IPS-11a (cell line): ENCODE results near the gene TPK1.
"Not testable (repeated sequence)": the region's sequence is repeated elsewhere in the genome, so short reads cannot be mapped to it uniquely, and the experiment has no call there.

Experiments used
- H3K4me3 ChIP-seq: one replicate; pipeline ENCODE4 v1.5.1; 2013; ENCODE audit warnings: low read depth, low read length, control low read depth

The TPK1 gene

GRCh38 chr7:144641389-144642044 is 194.3 kb downstream of the TPK1 start:
- H3K4me3 ChIP-seq: no peak overlapping the region

DNA sequence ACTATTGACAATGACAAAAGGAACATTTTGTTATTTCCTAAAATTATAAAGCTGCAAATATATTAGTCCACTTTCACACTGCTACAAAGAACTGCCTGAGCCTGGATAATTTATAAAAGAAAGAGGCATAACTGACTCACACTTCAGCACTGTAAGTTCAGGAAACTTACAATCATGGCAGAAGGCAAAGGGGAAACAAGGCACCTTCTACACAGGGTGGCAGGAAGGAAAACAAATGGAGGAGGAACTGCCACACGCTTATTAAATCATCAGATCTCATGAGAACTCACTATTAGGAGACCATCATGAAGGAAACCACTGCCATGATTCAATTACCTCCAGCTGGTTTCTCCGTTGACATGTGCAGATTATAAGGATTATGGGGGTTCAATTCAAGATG is 203.1 kb downstream of the TPK1 start:
- H3K4me3 ChIP-seq: no peak overlapping the region

DNA sequence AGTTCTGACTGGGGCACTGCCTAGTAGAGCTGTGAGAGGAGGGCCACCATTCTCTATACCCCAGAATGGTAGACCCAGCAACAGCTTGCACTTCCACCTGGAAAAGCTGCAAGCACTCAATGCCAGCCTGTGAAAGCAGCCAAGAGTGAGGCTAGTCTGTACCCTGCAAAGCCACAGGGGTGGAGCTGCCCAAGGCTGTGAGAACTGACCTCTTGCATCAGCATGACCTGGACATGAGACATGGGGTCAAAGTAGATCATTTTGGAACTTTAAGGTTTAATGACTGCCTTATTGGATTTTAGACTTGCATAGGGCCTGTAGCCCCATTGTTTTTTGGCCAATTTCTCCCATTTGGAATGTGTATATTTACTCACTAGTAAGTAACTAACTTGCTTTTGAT is 206.3 kb downstream of the TPK1 start:
- H3K4me3 ChIP-seq: no peak overlapping the region

DNA sequence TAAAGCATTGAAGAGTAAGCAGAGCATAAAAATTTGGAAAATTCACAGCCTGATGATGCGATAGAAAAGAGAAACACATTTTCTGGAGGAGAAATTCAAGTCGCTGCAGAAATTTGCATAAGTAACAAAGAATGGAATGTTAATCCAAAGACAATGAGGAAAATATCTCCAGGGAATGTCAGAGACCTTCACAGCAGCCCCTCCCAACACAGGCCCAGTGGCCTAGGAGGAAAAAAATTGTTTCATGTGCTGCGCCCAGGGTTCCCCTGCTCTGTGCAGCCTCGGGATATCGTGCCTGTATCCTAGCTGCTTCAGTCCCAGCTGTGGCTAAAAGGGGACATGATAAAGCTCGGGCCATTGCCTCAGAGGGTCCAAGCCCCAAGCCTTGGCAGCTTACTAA is 206.8 kb downstream of the TPK1 start:
- no peak overlapping the region for H3K4me3 ChIP-seq

- H3K4me3 ChIP-seq: no peak overlapping the region
Observed at GRCh38 chr7:144628176-144628575, 207.7 kb downstream of the TPK1 start.

DNA sequence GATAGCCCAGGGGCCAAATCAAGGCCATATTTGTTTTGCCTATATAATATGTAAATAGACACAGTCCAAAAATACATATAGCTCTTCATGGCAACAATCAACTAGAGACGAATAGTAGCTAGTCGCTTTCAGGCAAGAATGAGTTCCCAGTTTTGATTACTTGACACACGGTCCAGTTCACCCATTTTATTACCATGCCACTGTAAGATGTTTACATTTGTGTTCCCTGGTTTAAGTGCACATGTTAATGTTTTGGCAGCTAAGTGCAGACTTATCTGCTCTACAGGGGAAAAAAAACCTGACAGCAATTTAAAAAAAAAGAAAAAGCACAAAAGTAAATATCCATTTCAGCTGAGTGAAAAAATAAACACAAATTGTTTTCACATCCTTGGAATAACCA is 213.1 kb downstream of the TPK1 start:
- no peak overlapping the region for H3K4me3 ChIP-seq

GRCh38 chr7:144606261-144606660 is 229.6 kb downstream of the TPK1 start:
- no peak overlapping the region for H3K4me3 ChIP-seq

DNA sequence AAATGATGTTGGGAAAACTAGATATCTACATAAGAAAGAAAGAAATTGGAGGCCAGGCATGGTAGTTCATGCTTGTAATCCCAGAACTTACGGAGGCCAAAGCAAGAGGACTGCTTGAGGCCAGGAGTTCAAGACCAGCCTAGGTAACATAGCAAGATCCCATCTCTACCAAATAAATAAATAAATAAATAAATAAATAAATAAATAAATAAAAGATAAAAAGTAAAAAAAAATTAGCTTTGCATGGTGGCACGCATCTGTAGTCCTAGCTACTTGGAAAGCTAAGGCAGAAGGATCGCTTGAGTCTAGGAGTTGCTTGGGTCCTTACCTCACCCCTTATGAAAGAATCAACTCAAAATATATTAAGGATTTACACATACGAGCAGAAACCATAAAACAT is 238.9 kb downstream of the TPK1 start:
- H3K4me3 ChIP-seq: no peak overlapping the region

DNA sequence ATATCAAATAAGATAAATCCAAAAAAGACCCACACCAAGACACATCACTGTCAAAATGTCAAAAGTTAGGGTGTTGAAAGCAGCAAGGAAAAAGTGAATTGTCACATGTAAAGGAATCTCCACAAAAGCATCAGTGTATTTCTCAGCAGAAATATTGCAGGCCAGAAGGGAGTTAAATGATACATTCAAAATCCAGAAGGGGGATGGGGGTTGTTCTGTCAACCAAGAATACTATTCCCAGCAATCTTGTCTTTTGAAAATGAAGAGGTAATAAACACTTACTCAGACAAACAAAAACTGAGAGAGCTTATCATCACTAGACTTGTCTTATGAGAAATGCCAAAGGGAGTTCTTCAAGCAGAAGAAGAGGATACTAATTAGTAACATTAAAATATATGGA is 241.3 kb downstream of the TPK1 start:
- H3K4me3 ChIP-seq: no peak overlapping the region

- H3K4me3 ChIP-seq: no peak overlapping the region
Observed at GRCh38 chr7:144588559-144589051, 247.2 kb downstream of the TPK1 start.

- H3K4me3 ChIP-seq: no peak overlapping the region
Observed at GRCh38 chr7:144587701-144588100, 248.2 kb downstream of the TPK1 start.

GRCh38 chr7:144584726-144585125 is 251.1 kb downstream of the TPK1 start:
- H3K4me3 ChIP-seq: no peak overlapping the region

GRCh38 chr7:144579687-144580086 is 256.2 kb downstream of the TPK1 start:
- H3K4me3 ChIP-seq: no peak overlapping the region

- no peak overlapping the region for H3K4me3 ChIP-seq
Observed at GRCh38 chr7:144575456-144575855, 260.4 kb downstream of the TPK1 start.

DNA sequence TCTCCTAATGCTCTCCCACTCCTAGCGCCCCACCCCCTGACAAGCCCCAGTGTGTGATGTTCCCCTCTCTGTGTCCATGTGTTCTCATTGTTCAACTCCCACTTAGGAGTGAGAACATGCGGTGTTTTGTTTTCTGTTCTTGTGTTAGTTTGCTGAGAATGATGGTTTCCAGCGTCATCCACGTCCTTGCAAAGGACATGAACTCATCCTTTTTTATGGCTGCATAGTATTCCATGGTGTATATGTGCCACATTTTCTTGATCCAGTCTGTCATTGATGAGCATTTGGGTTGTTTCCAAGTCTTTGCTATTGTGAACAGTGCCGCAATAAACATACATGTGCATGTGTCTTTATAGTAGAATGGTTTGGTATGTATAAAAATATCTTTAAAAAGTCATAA is 261.1 kb downstream of the TPK1 start:
- H3K4me3 ChIP-seq: not testable (repeated sequence)

DNA sequence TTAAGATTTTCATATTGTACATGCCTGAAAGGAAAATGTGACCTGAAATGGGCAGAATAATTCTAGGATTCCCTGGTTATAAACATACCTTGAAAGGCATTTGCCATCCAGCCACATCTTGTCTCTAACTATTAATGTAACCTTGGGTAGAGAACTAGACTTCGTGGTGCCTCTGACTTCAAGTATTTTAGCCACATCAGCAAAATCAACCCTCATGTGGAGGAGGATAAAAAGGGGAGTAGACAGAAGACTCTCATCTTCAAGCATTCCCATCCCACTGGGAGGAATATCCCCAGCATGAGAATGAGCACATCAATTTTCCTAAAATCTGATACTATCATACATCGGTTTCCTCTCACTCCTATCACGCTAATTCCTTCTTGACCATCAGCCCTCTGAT is 267.6 kb downstream of the TPK1 start:
- no peak overlapping the region for H3K4me3 ChIP-seq

DNA sequence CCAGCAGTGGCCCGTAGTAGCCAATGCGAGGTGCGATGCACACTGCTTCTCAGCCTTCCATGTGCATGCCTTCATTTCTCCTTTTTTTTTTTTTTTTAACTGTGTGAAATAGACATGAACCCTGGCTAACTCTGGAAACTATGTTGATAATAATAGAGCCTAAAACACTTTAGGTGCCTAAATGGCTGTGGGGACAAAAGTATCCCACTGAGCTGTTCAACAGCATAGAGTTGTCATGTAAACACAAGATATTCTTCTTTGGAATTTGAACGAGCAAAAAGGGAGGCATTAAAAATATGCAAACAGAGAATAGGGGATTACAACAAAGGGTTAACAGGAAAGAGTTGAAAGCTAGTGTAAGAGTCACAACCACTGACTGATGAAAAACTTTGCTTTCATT is 270.3 kb downstream of the TPK1 start:
- H3K4me3 ChIP-seq: no peak overlapping the region

- no peak overlapping the region for H3K4me3 ChIP-seq
Observed at GRCh38 chr7:144549861-144550260, 286.0 kb downstream of the TPK1 start.

GRCh38 chr7:144548556-144548955 is 287.3 kb downstream of the TPK1 start:
- no peak overlapping the region for H3K4me3 ChIP-seq

- H3K4me3 ChIP-seq: no peak overlapping the region
Observed at GRCh38 chr7:144547888-144548287, 288.0 kb downstream of the TPK1 start.

GRCh38 chr7:144546782-144547181 is 289.1 kb downstream of the TPK1 start:
- no peak overlapping the region for H3K4me3 ChIP-seq

DNA sequence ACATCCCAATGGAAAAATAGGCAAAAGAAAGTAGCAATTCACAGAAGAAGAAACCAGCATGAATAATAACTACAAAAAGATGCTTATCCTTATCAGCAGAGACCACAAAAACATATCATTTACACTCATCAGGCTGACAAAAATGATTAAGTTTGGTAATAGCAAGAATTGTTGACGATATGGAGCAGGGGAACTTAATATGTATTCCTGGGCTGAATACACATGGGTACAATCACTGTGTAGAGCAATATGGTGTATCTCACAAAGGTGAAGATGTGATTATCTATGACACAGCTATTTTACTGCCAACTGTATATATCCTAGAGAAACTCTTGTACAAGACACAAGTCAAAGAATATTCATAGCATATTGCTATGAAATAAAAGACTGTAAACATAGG is 290.5 kb downstream of the TPK1 start:
- no peak overlapping the region for H3K4me3 ChIP-seq

DNA sequence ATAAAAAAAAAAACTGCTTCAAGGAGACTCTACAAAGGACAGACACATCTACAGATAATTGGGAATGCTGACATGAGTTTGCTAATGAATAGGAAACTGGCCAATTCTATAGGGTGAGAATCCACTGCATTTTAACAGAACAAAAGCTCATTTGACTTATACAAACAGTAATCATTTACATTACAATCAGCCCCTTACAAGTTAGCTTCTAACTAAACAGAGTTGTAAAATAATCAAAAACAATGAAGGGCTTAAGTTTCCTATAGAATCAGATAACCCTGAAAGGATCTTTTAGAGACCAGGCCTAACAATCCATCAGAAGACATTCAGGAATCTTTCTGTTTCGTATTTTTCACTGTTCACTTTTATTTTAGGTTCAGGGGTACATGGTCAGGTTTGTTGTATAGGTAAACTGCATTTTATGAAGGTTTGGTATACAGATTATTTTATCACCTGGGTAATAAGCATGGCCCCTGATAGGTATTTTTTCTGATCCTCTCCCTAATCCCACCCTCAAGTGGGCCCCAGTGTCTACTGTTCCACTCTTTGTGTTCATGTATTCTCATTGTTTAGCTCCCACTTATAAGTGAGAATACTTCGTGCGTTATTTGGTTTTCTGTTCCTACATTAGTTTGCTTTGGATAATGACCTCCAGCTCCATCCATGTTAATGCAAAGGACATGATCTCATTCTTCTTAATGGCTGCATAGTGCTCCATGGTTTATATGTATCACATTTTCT is 301.0 kb downstream of the TPK1 start:
- no peak overlapping the region for H3K4me3 ChIP-seq
